Stimulated activated naive CD8-positive, alpha-beta T cell treated with anti-CD3 and anti-CD28 coated beads, Interleukin-15, Interleukin-2, amounts not matched to agents 100 ng/mL and 50 ng/mL, for 24 hours (primary cell): ENCODE measurements around the gene SFTPB.
"Not testable (repeated sequence)": the region's sequence is repeated elsewhere in the genome, so short reads cannot be mapped to it uniquely, and the experiment has no call there.

Experiments
- H3K27ac Mint-ChIP-seq: one replicate; pipeline ENCODE4 v1.8.0; 2021; ENCODE audit warnings: mild to moderate bottlenecking, mixed read lengths
- H3K27me3 Mint-ChIP-seq: one replicate; pipeline ENCODE4 v1.8.0; 2021; ENCODE audit warnings: mixed read lengths
- H3K36me3 Mint-ChIP-seq: one replicate; pipeline ENCODE4 v1.8.0; 2021; ENCODE audit warnings: low read depth, mixed read lengths
- H3K4me1 Mint-ChIP-seq: one replicate; pipeline ENCODE4 v1.8.0; 2021; ENCODE audit warnings: low read depth, mixed read lengths
- H3K4me3 Mint-ChIP-seq: one replicate; pipeline ENCODE4 v1.8.0; 2021; ENCODE audit warnings: mild to moderate bottlenecking, mixed read lengths
- H3K9me3 Mint-ChIP-seq: one replicate; pipeline ENCODE4 v1.8.0; 2021; ENCODE audit warnings: mixed read lengths

SFTPB gene

GRCh38 chr2:85674417-85674816 is 6.4 kb upstream of the SFTPB start:
- H3K4me1 Mint-ChIP-seq = no peaks in the 10 kb centered on the region
- no peak overlapping the region for H3K4me3 Mint-ChIP-seq
- H3K9me3 Mint-ChIP-seq = no peaks in the 10 kb centered on the region
- no peaks in the 10 kb centered on the region for H3K36me3 Mint-ChIP-seq
- H3K27ac Mint-ChIP-seq = no peak overlapping the region
- no peaks in the 10 kb centered on the region for H3K27me3 Mint-ChIP-seq

GRCh38 chr2:85673716-85674375 is 5.8 kb upstream of the SFTPB start:
- Mint-ChIP-seq H3K4me3 (no peak overlapping the region), H3K27ac (no peak overlapping the region)

GRCh38 chr2:85672456-85672855 is 4.5 kb upstream of the SFTPB start:
- Mint-ChIP-seq H3K27ac (no peak overlapping the region), H3K9me3 (no peaks in the 10 kb centered on the region), H3K4me3 (no peak overlapping the region), H3K27me3 (no peaks in the 10 kb centered on the region), H3K36me3 (no peaks in the 10 kb centered on the region), H3K4me1 (no peaks in the 10 kb centered on the region)

More at GRCh38 chr2:85673716-85674375, 5.8 kb upstream of the SFTPB start:
- Mint-ChIP-seq H3K4me1 (no peaks in the 10 kb centered on the region), H3K27me3 (no peaks in the 10 kb centered on the region), H3K36me3 (no peaks in the 10 kb centered on the region), H3K9me3 (no peaks in the 10 kb centered on the region)

- H3K4me1 Mint-ChIP-seq, H3K36me3 Mint-ChIP-seq, H3K27ac Mint-ChIP-seq, H3K4me3 Mint-ChIP-seq, H3K9me3 Mint-ChIP-seq, H3K27me3 Mint-ChIP-seq: not testable (repeated sequence)
Observed at GRCh38 chr2:85670416-85670815, 2.4 kb upstream of the SFTPB start.

GRCh38 chr2:85669549-85669948 is 1.6 kb upstream of the SFTPB start:
- no peaks in the 10 kb centered on the region for H3K27me3 Mint-ChIP-seq
- no peak overlapping the region for H3K4me3 Mint-ChIP-seq

GRCh38 chr2:85668857-85669142 is 801 bp upstream of the SFTPB start:
- Mint-ChIP-seq H3K4me3 (no peak overlapping the region), H3K36me3 (no peaks in the 10 kb centered on the region), H3K4me1 (no peaks in the 10 kb centered on the region), H3K9me3 (no peaks in the 10 kb centered on the region), H3K27me3 (no peaks in the 10 kb centered on the region), H3K27ac (no peak overlapping the region)

More at GRCh38 chr2:85669549-85669948, 1.6 kb upstream of the SFTPB start:
- Mint-ChIP-seq H3K27ac (no peak overlapping the region), H3K36me3 (no peaks in the 10 kb centered on the region), H3K4me1 (no peaks in the 10 kb centered on the region), H3K9me3 (no peaks in the 10 kb centered on the region)

GRCh38 chr2:85667561-85668008 is 414 bp downstream of the SFTPB start:
- H3K27me3 Mint-ChIP-seq = no peaks in the 10 kb centered on the region
- no peaks in the 10 kb centered on the region for H3K36me3 Mint-ChIP-seq
- no peak overlapping the region for H3K27ac Mint-ChIP-seq
- no peaks in the 10 kb centered on the region for H3K4me1 Mint-ChIP-seq
- no peaks in the 10 kb centered on the region for H3K9me3 Mint-ChIP-seq
- no peak overlapping the region for H3K4me3 Mint-ChIP-seq

GRCh38 chr2:85666435-85667316 is 1.3 kb downstream of the SFTPB start:
- Mint-ChIP-seq H3K9me3 (no peaks in the 10 kb centered on the region), H3K4me3 (no peak overlapping the region)

GRCh38 chr2:85666016-85666415 is 2.0 kb downstream of the SFTPB start:
- no peaks in the 10 kb centered on the region for H3K9me3 Mint-ChIP-seq
- H3K27ac Mint-ChIP-seq = no peak overlapping the region
- no peaks in the 10 kb centered on the region for H3K27me3 Mint-ChIP-seq
- no peaks in the 10 kb centered on the region for H3K4me1 Mint-ChIP-seq
- no peak overlapping the region for H3K4me3 Mint-ChIP-seq
- H3K36me3 Mint-ChIP-seq = no peaks in the 10 kb centered on the region

More at GRCh38 chr2:85666435-85667316, 1.3 kb downstream of the SFTPB start:
- Mint-ChIP-seq H3K36me3 (no peaks in the 10 kb centered on the region), H3K4me1 (no peaks in the 10 kb centered on the region), H3K27ac (no peak overlapping the region), H3K27me3 (no peaks in the 10 kb centered on the region)

- no peaks in the 10 kb centered on the region for H3K27me3 Mint-ChIP-seq
- H3K9me3 Mint-ChIP-seq = no peaks in the 10 kb centered on the region
- H3K27ac Mint-ChIP-seq = no peak overlapping the region
Observed at GRCh38 chr2:85665264-85665937, 2.6 kb downstream of the SFTPB start.

GRCh38 chr2:85663594-85664565 is 4.1 kb downstream of the SFTPB start:
- no peak overlapping the region for H3K4me3 Mint-ChIP-seq
- H3K27ac Mint-ChIP-seq = no peak overlapping the region
- peaks cover 4% of the 10 kb centered on the region for H3K36me3 Mint-ChIP-seq
- H3K27me3 Mint-ChIP-seq = no peaks in the 10 kb centered on the region
- no peaks in the 10 kb centered on the region for H3K9me3 Mint-ChIP-seq
- H3K4me1 Mint-ChIP-seq = no peaks in the 10 kb centered on the region

More at GRCh38 chr2:85665264-85665937, 2.6 kb downstream of the SFTPB start:
- no peaks in the 10 kb centered on the region for H3K36me3 Mint-ChIP-seq
- no peak overlapping the region for H3K4me3 Mint-ChIP-seq
- H3K4me1 Mint-ChIP-seq = no peaks in the 10 kb centered on the region

- no peak overlapping the region for H3K27ac Mint-ChIP-seq
- H3K36me3 Mint-ChIP-seq = peaks cover 8% of the 10 kb centered on the region
- no peak overlapping the region for H3K4me3 Mint-ChIP-seq
- H3K4me1 Mint-ChIP-seq = no peaks in the 10 kb centered on the region
- H3K27me3 Mint-ChIP-seq = no peaks in the 10 kb centered on the region
- no peaks in the 10 kb centered on the region for H3K9me3 Mint-ChIP-seq
Observed at GRCh38 chr2:85662899-85663593, 5.0 kb downstream of the SFTPB start.

- H3K36me3 Mint-ChIP-seq = peaks cover 17% of the 10 kb centered on the region
- H3K4me3 Mint-ChIP-seq = no peak overlapping the region
- no peaks in the 10 kb centered on the region for H3K9me3 Mint-ChIP-seq
- H3K27me3 Mint-ChIP-seq = no peaks in the 10 kb centered on the region
- H3K4me1 Mint-ChIP-seq = no peaks in the 10 kb centered on the region
- no peak overlapping the region for H3K27ac Mint-ChIP-seq
Observed at GRCh38 chr2:85661139-85661858, 6.7 kb downstream of the SFTPB start.
